ENCODE data around the gene METTL1. TPM values are rescaled to one million over a fixed set of nuclear protein-coding genes. Genes with fewer than 3 reads are reported as not detected.

The METTL1 gene
- total and polyA plus RNA-seq, 9 of the 15 experiments (the other 6 are each of a cell fraction or from before 2014, with no cell fraction given) = 12.6 to 65.9 (median 39.2) TPM

DNA sequence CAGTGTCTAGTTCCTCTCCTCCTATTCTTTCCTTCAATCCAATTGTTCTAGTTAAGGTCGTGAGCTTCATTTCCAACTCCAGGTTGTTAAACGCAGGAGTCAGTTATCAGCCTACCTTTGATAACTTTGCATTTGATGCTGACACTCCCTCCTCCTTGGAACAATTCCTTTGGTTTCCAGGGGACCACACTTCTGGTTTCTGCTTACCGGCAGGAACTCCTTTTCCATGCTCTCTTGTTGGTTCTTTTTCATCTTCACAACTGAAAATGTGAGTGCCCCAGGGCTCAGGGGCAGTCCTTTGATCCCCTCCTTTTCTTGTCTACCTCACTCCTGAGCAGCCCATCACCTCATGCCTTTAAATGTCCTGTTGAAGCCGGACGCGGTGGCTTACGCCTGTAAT, 5.5 kb upstream of the METTL1 start:
- H3K4me2 ChIP-seq (ENCODE audit: insufficient read depth, low read length) = no peak overlapping the region
- in situ Hi-C loops (cut with MboI) (no loop called here), intact Hi-C loops (cut with micrococcal nuclease) (no loop called here)
- H3K36me3 ChIP-seq (ENCODE audit: control insufficient read depth, insufficient read depth, low read length) = peaks cover 23% of the 10 kb centered on the region; the same call in 2 of the 3 replicates
- FAIRE-seq (no peak), DNase-seq (ENCODE audit: extremely low read depth in 1 of 4, low spot score in 3 of 4) (no peak), ATAC-seq (no peak)
- no peak overlapping the region; a peak in 1 of 4 replicates for H3K9ac ChIP-seq (ENCODE audit: insufficient read depth in 1 of 2, low read depth in 2 of 2, low read length in 2 of 2)
- no peaks in the 10 kb centered on the region for H3K9me3 ChIP-seq (replicated peaks; ENCODE audit: control insufficient read depth, insufficient read depth, low read depth, low read length)
- H3K4me1 ChIP-seq (replicated peaks in 1 of 2; ENCODE audit: control insufficient read depth in 2 of 2, insufficient read depth in 2 of 2, low read length in 2 of 2) = peaks cover 9 to 12% of the 10 kb centered on the region in 2 experiments; a peak in 4 of 5 replicates
- no peaks in the 10 kb centered on the region for H4K20me1 ChIP-seq (replicated peaks; ENCODE audit: control insufficient read depth, insufficient read depth, low read length)
- 80% methylated on average over 7 of the region's 7 CpGs for WGBS (ENCODE audit: insufficient coverage, low coverage, missing lambda C conversion rate)
- TF ChIP-seq TEAD1 (CRISPR knock-in tag; IDR thresholded peaks at IDR 0.05) (no peak), BRD4 (IDR thresholded peaks at IDR 0.05) (no peak), SREBF2 (CRISPR knock-in tag; IDR thresholded peaks at IDR 0.05) (no peak)
- TF ChIP-seq, protein P1, sequence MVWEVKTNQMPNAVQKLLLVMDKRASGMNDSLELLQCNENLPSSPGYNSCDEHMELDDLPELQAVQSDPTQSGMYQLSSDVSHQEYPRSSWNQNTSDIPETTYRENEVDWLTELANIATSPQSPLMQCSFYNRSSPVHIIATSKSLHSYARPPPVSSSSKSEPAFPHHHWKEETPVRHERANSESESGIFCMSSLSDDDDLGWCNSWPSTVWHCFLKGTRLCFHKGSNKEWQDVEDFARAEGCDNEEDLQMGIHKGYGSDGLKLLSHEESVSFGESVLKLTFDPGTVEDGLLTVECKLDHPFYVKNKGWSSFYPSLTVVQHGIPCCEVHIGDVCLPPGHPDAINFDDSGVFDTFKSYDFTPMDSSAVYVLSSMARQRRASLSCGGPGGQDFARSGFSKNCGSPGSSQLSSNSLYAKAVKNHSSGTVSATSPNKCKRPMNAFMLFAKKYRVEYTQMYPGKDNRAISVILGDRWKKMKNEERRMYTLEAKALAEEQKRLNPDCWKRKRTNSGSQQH (CRISPR knock-in tag; IDR thresholded peaks at IDR 0.05) = no peak
- ChIA-PET CTCF (ENCODE audit: low intra/inter-chr PET ratio) (interaction anchor here (0.8 kb wide), 1 partner anchor 128 kb away, joined by 6 read pairs; no protein-coding TSS in a partner anchor), POLR2A (no interaction called here)
- H3K9me1 ChIP-seq (ENCODE audit: control insufficient read depth, insufficient read depth, low read length) = no peaks in the 10 kb centered on the region
- no peaks in the 10 kb centered on the region for H3K27me3 ChIP-seq (ENCODE audit: control insufficient read depth in 2 of 2, insufficient read depth in 2 of 2, low read length in 2 of 2)
- BruUV-seq (replicated peaks) = no TSS peak
- peaks cover 14% of the 10 kb centered on the region for H3K79me2 ChIP-seq (ENCODE audit: control insufficient read depth, insufficient read depth, low read length)
- H3K4me3 ChIP-seq = no peak overlapping the region
- no peak overlapping the region for H3K27ac ChIP-seq (ENCODE audit: extremely low read depth, low read depth, low read length)
- no peak overlapping the region for H2AFZ ChIP-seq (ENCODE audit: low read depth, low read length)

DNA sequence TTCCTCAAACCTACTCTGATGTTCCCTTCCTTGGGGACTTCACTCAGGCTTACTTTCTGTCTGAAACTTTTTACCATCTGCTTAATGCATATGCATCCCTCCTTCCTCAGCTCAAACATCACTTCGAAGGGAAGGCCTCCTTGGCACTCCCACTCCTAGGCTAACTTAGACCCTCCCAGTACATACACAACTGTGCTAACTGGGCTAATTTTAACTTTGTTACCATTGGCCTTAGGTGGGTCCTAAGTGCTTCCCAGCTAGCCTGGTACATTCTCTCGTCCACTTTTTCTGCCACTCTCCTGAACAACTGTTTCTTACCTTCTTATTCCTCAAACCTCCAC, 4.3 kb upstream of the METTL1 start:
- H3K27me3 ChIP-seq (ENCODE audit: control insufficient read depth in 2 of 2, insufficient read depth in 2 of 2, low read length in 2 of 2) = no peaks in the 10 kb centered on the region
- no peak overlapping the region for H3K4me2 ChIP-seq (ENCODE audit: insufficient read depth, low read length)
- no peaks in the 10 kb centered on the region for H3K9me1 ChIP-seq (ENCODE audit: control insufficient read depth, insufficient read depth, low read length)
- no peak overlapping the region for H2AFZ ChIP-seq (ENCODE audit: low read depth, low read length)
- ATAC-seq (no peak), DNase-seq (ENCODE audit: extremely low read depth in 1 of 4, low spot score in 3 of 4) (no peak), FAIRE-seq (no peak)
- no peak overlapping the region for H3K27ac ChIP-seq (ENCODE audit: extremely low read depth, low read depth, low read length)
- CTCF ChIA-PET (ENCODE audit: low intra/inter-chr PET ratio) = interaction anchor here (1.1 kb wide), 1 partner anchor 317 kb away, joined by 3 read pairs; no protein-coding TSS in a partner anchor
- H3K36me3 ChIP-seq (ENCODE audit: control insufficient read depth, insufficient read depth, low read length) = peaks cover 20% of the 10 kb centered on the region; the same call in 2 of the 3 replicates
- H3K9me3 ChIP-seq (replicated peaks; ENCODE audit: control insufficient read depth, insufficient read depth, low read depth, low read length) = no peaks in the 10 kb centered on the region
- no peak overlapping the region for H3K9ac ChIP-seq (ENCODE audit: insufficient read depth in 1 of 2, low read depth in 2 of 2, low read length in 2 of 2)
- H3K4me3 ChIP-seq = no peak overlapping the region
- no peaks in the 10 kb centered on the region for H4K20me1 ChIP-seq (replicated peaks; ENCODE audit: control insufficient read depth, insufficient read depth, low read length)
- peaks cover 6 to 18% of the 10 kb centered on the region in 2 experiments for H3K4me1 ChIP-seq (replicated peaks in 1 of 2; ENCODE audit: control insufficient read depth in 2 of 2, insufficient read depth in 2 of 2, low read length in 2 of 2)
- POLR2A ChIA-PET = no interaction called here
- intact Hi-C loops (cut with micrococcal nuclease) = no loop called here
- BruUV-seq (replicated peaks) = no TSS peak
- peaks cover 18% of the 10 kb centered on the region for H3K79me2 ChIP-seq (ENCODE audit: control insufficient read depth, insufficient read depth, low read length)
- in situ Hi-C loops (cut with MboI) = no loop called here
- 80% methylated on average over 2 of the region's 2 CpGs for WGBS (ENCODE audit: insufficient coverage, low coverage, missing lambda C conversion rate)
- TF ChIP-seq PHB2 (IDR thresholded peaks at IDR 0.05; ENCODE audit: low read depth) (no peak), NEUROD1 (IDR thresholded peaks at IDR 0.05; ENCODE audit: borderline replicate concordance, low read depth, low read length, partially characterized antibody) (no peak), HDAC2 (IDR thresholded peaks at IDR 0.05) (no peak), POLR3A (IDR thresholded peaks at IDR 0.05; ENCODE audit: borderline replicate concordance, extremely low read depth, insufficient read depth, insufficient read length) (no peak), ARHGAP35 (IDR thresholded peaks at IDR 0.05; ENCODE audit: partially characterized antibody) (no peak), RB1 (IDR thresholded peaks at IDR 0.05; ENCODE audit: low read depth) (no peak), RBM15 (IDR thresholded peaks at IDR 0.05; ENCODE audit: insufficient read depth, low read length) (no peak), ZNF274 (IDR thresholded peaks at IDR 0.05; ENCODE audit: borderline replicate concordance, low read depth, low read length) (no peak), OTX1 (CRISPR knock-in tag; IDR thresholded peaks at IDR 0.05) (no peak)
- TF ChIP-seq, protein P2, sequence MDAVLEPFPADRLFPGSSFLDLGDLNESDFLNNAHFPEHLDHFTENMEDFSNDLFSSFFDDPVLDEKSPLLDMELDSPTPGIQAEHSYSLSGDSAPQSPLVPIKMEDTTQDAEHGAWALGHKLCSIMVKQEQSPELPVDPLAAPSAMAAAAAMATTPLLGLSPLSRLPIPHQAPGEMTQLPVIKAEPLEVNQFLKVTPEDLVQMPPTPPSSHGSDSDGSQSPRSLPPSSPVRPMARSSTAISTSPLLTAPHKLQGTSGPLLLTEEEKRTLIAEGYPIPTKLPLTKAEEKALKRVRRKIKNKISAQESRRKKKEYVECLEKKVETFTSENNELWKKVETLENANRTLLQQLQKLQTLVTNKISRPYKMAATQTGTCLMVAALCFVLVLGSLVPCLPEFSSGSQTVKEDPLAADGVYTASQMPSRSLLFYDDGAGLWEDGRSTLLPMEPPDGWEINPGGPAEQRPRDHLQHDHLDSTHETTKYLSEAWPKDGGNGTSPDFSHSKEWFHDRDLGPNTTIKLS (IDR thresholded peaks at IDR 0.05; ENCODE audit: borderline replicate concordance, low read depth) = no peak

Data from K562 (cell line).